ENCODE measurements around the gene IL22RA1. TPM values are rescaled to one million over a fixed set of nuclear protein-coding genes. Genes with fewer than 3 reads are reported as not detected.
A peak's percentile ranks its signal among the peaks of the same experiment; 100 is the strongest.

IL22RA1 gene
- total and polyA plus RNA-seq, 2 donors from 2014 or later = 1.4 TPM

DNA sequence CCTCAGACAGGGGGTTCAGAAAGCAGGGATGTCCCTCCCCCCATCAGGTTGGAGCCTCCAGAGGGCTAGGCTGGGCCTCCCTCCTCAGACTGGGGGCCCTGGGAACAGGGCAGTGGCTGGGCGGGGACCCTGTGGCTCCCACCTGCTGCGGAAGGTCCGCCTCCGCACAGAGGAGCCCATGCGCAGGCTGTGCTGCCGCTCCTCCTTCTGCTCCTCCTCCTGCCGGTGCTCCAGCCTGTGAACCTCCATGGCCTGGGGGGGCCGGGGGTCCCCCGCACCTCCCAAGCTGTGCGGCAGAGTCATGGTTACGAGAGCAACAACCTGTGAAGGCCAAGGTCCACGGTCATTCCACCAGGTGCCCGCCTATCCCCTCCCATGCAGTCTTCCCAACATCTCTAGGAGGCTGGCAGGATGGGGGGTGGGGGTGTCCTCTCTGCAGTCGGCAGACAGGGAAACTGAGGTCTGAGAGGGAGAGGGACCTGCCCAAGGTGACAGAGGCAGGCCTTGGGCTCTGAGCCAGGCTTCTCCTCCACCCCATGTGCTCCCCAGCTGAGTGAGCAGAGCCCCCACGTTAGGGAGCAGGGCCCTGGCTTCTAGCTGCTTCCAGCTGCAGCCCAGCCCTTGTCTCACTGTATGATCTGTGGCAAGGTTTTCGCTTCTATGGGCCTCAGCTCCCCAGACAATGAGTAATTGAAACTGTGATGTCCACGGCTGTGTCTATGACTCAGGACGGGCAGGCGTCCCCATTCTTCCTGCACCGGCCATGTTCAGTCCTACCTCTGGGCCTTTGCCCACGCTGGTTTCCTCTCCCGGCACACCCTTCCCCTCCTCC, 34.4 kb downstream of the IL22RA1 start:
- no peak for FAIRE-seq
- peak overlapping the region; percentile 38 to 87 for H3K27ac ChIP-seq (ENCODE audit: low read depth in 2 of 2, low read length in 2 of 2)

DNA sequence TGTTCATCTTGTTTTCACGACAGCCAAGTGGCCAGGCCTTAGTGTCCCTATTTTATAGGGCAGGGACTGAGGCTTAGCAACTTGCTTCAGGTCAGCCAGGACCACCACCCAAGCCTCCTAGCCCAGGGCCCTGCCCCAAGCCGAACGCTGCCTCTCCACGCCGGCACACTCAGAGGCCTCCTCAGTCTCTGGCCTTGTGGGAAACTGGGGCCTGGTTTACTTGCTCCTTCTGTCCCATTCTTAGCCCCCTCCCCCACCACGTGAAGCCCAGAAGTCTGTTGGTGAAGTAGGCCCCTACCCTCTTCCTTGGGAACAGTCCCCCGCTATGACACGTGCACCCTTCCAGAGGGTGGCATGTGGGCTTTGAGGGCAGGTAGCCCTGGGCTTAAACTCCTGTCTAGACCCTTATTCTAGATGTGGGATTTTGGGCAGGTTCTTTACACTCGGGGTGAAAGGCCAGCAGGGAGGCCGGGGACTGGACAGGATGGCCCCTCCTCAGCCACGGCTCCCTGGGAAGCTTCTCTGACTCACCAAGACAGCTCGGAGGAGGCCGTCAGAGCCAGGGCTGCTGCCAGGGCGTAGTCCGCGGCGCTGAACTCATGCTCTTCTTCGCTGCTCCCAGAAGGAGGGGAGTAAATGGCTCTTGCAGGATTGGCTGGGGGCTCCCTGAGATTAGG, 35.3 kb downstream of the IL22RA1 start:
- FAIRE-seq (no peak), DNase-seq (no peak)
- H3K4me1 ChIP-seq (ENCODE audit: control insufficient read depth in 2 of 3, insufficient read depth in 2 of 3, low read depth in 1 of 3, low read length in 3 of 3) = peaks cover 0 to 12% (median 0%) of the 10 kb centered on the region in 3 donors
- TF ChIP-seq, protein P1, sequence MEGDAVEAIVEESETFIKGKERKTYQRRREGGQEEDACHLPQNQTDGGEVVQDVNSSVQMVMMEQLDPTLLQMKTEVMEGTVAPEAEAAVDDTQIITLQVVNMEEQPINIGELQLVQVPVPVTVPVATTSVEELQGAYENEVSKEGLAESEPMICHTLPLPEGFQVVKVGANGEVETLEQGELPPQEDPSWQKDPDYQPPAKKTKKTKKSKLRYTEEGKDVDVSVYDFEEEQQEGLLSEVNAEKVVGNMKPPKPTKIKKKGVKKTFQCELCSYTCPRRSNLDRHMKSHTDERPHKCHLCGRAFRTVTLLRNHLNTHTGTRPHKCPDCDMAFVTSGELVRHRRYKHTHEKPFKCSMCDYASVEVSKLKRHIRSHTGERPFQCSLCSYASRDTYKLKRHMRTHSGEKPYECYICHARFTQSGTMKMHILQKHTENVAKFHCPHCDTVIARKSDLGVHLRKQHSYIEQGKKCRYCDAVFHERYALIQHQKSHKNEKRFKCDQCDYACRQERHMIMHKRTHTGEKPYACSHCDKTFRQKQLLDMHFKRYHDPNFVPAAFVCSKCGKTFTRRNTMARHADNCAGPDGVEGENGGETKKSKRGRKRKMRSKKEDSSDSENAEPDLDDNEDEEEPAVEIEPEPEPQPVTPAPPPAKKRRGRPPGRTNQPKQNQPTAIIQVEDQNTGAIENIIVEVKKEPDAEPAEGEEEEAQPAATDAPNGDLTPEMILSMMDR (IDR thresholded peaks at IDR 0.05; ENCODE audit: borderline replicate concordance, extremely low read depth, insufficient read depth) = no peak
- no peaks in the 10 kb centered on the region for H3K27me3 ChIP-seq (ENCODE audit: control insufficient read depth, insufficient read depth, low read length)
- no peaks in the 10 kb centered on the region for H3K36me3 ChIP-seq (ENCODE audit: control insufficient read depth in 2 of 3, insufficient read depth in 3 of 3, low read length in 3 of 3)
- peak overlapping the region in 2 of 3 donors; percentile 43 to 61 for H3K4me3 ChIP-seq (ENCODE audit: low read length in 3 of 3)
- H3K27ac ChIP-seq (ENCODE audit: low read depth in 2 of 2, low read length in 2 of 2) = peak overlapping the region; percentile 38 to 87
- H3K9me3 ChIP-seq (ENCODE audit: control insufficient read depth in 2 of 3, insufficient read depth in 1 of 3, low read length in 3 of 3) = no peaks in the 10 kb centered on the region
- intact Hi-C loops (cut with DNase I) = no loop called here
- H3K9ac ChIP-seq (ENCODE audit: low read length in 3 of 3) = peak overlapping the region in 1 of 3 donors; percentile 55

More for the DNA sequence above, 34.4 kb downstream of the IL22RA1 start:
- intact Hi-C loops (cut with DNase I) = no loop called here
- H3K9me3 ChIP-seq (ENCODE audit: control insufficient read depth in 2 of 3, insufficient read depth in 1 of 3, low read length in 3 of 3) = no peaks in the 10 kb centered on the region
- no peaks in the 10 kb centered on the region for H3K36me3 ChIP-seq (ENCODE audit: control insufficient read depth in 2 of 3, insufficient read depth in 3 of 3, low read length in 3 of 3)
- TF ChIP-seq, protein P1 (IDR thresholded peaks at IDR 0.05; ENCODE audit: borderline replicate concordance, extremely low read depth, insufficient read depth) = no peak
- H3K4me3 ChIP-seq (ENCODE audit: low read length in 3 of 3) = peak overlapping the region in 1 of 3 donors; percentile 61
- no peaks in the 10 kb centered on the region for H3K27me3 ChIP-seq (ENCODE audit: control insufficient read depth, insufficient read depth, low read length)
- peak overlapping the region in 1 of 3 donors; percentile 55 for H3K9ac ChIP-seq (ENCODE audit: low read length in 3 of 3)
- H3K4me1 ChIP-seq (ENCODE audit: control insufficient read depth in 2 of 3, insufficient read depth in 2 of 3, low read depth in 1 of 3, low read length in 3 of 3) = peaks cover 0 to 8% (median 0%) of the 10 kb centered on the region in 3 donors
- DNase-seq = peak in 4 of 5 donors; percentile 56 to 84 (median 72)

DNA sequence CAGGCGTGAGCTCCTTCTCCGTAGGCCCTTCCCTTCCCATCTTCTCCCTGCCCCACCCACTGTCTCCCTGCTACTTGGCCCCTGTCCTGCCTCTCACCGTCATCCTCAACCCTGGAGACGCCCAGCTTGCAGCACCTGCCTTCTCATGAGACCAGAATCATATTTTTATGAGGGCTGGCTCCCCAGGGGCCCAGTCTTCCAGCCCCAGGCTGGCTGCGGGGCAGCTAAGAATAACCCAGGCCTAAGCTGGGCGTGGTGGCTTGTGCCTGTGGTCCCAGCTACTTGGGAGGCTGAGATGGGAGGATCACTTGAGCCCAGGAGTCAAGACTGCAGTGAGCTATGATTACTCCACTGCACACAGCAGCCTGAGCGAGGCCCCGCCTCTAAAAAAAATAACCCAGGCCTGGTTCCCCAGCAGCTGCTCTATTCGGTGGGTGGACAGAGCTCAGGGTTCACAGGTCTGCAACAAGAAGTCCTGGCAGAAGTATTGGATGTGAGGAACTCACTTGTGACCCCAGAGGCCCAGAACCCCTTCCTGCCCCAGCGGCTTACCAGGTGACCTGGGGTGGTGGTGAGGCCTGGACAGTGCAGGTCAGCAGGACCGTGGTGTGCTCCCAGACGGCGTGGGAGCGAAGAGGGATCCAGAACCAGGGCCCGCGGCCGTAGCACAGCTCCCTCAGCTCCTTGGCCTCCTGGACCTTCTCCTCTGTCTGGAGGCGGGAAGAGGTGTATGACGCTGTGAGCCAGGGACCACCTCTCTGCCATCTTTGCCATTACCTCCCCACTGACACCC, 37.4 kb downstream of the IL22RA1 start:
- Histone ChIP-seq H3K4me3 (ENCODE audit: low read length in 3 of 3) (peak overlapping the region in 1 of 3 donors; percentile 37), H3K36me3 (ENCODE audit: control insufficient read depth in 2 of 3, insufficient read depth in 3 of 3, low read length in 3 of 3) (no peaks in the 10 kb centered on the region), H3K27me3 (ENCODE audit: control insufficient read depth, insufficient read depth, low read length) (no peaks in the 10 kb centered on the region), H3K9me3 (ENCODE audit: control insufficient read depth in 2 of 3, insufficient read depth in 1 of 3, low read length in 3 of 3) (no peaks in the 10 kb centered on the region), H3K9ac (ENCODE audit: low read length in 3 of 3) (peak overlapping the region in 1 of 3 donors; percentile 58), H3K4me1 (ENCODE audit: control insufficient read depth in 2 of 3, insufficient read depth in 2 of 3, low read depth in 1 of 3, low read length in 3 of 3) (peaks cover 0 to 11% (median 0%) of the 10 kb centered on the region in 3 donors), H3K27ac (ENCODE audit: low read depth in 2 of 2, low read length in 2 of 2) (peak overlapping the region in 1 of 2 donors; percentile 67)
- FAIRE-seq (no peak), DNase-seq (no peak)
- TF ChIP-seq, protein P1 (IDR thresholded peaks at IDR 0.05; ENCODE audit: borderline replicate concordance, extremely low read depth, insufficient read depth) = no peak
- intact Hi-C loops (cut with DNase I) = no loop called here
